CD1c-positive myeloid dendritic cell (primary cell): ENCODE measurements around the gene IL2RA.
"Not testable (repeated sequence)": the region's sequence is repeated elsewhere in the genome, so short reads cannot be mapped to it uniquely, and the experiment has no call there.

Experiments
- DNase-seq: peaks from one replicate; pipeline ENCODE4 v3.0.0-alpha.2; 2016; ENCODE audit errors: extremely low spot score

Gene IL2RA

GRCh38 chr10:6082496-6083395 lies 20.6 kb upstream of the IL2RA start:
- no peak for DNase-seq

- no peak for DNase-seq
These were observed 18.3 kb upstream of the IL2RA start for GRCh38 chr10:6080417-6080973.

DNA sequence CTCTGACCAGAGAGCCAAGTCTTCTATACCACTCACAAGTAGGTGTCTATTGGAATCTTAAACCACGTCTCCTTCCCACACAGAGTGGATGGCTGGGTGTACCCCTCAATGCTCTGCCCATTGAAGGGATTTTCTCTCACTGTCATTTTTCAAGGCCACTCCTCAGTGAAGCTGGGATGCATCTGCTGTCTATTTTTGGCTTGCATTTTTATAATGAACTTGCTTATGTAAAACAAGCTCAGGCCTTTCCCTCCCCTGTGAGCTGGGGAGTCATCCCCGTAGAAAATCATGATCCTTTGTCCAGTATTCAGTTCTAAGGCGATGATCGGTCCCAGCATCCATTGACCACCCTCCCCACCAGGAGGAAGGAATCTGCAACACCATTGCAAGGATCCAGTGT lies 16.9 kb upstream of the IL2RA start:
- DNase-seq: no peak

GRCh38 chr10:6077071-6077675 lies 15.0 kb upstream of the IL2RA start:
- DNase-seq: no peak

GRCh38 chr10:6074489-6075301 lies 12.5 kb upstream of the IL2RA start:
- DNase-seq: peak; percentile 58

DNA sequence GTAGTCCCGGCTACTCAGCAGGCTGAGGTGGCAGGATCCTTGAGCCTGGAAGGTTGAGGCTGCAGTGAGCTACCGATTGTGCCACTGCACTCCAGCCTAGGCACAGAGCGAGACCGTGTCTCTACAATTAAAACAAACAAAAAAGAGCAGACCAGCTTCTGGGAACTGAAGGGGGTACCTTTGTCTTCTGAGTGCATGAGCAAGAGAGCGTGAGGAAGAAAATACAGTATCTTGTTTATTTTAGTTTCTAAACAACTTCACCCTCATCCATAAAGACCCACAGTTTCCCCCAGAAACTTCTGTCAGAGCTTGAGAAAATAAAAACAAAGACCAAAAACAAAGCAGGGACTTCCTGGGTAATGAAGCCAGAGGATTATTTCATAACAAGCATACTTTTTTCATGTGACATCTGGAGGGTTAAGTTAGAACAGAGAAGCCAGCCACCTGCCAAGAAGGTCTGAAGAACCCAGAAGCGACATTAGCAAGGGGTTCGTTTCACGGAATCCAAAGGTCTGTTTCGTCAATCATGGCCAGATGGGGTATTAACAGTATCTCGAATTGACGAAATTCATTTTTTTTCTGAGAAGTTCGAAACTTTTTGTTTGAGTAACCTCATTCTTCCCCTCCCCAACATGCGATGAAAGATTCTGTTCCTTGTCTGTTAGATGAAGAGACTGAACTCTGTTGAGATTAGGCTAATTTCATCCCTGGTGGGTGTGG lies 10.2 kb upstream of the IL2RA start:
- DNase-seq: peak; percentile 45

DNA sequence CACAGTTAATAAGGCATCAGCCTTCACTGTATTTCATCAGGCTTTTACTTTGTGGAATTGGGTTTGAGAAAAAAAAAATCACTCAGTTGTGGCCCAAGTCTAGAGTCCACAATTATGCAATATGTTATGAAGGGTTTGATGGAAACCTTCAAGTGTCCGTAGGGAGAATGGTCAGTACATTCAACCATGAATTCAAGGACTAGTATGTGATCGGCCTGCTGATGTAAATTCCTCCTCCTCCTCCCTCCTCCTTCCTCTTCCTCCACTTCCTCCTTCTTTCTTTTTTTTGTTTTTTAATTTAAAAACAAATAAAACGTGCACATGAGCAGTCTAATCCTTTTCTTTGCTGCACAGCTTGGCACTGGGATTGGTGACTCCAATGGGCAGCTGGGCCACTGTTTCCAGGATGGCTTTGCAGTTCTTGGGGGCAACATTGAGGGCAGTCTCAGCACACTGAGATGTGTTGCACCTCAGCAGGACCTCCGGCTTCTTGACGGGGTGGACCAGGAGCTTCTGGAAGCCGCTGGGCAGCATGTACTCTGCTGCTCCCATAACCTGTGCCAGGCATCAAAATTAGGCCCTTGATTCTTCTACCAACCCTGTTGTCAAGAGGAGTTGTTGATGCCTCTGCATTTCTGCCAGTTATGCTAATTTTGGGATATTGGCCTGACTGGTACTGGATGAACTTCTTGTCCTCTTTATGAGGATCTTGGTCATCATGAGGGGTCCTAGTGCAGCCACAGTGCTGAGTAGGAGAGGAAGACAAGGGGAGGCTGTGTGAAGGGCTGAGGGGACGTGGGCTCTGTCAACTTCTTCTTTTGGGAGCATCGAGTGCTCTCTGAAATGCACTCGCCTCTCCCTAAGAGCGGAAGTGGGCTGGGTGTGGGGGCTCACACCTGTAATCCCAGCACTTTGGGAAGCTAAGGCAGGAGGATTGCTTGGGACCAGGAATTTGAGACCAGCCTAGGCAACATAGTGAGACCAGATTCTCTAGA lies 9.3 kb upstream of the IL2RA start:
- DNase-seq: peak; percentile 34

DNA sequence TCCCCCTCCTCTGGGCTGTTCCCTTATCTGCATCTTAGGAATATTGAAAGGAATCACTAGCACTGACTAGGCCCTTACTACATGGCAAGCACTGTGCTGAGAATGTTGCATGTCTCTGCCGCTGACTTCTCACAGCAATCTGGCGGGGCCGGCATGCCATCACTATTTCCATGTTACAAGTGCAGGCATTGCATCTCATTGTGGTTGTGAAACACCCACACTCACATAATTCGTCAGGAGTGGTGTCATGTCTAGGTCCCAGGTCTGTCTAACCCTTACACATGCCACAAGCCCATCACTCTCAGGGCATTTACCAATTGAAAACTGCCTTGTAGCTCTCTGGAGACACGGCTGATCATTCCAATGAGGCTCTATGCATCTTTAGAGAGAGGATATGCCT lies 8.5 kb upstream of the IL2RA start:
- DNase-seq: peak; percentile 58

DNA sequence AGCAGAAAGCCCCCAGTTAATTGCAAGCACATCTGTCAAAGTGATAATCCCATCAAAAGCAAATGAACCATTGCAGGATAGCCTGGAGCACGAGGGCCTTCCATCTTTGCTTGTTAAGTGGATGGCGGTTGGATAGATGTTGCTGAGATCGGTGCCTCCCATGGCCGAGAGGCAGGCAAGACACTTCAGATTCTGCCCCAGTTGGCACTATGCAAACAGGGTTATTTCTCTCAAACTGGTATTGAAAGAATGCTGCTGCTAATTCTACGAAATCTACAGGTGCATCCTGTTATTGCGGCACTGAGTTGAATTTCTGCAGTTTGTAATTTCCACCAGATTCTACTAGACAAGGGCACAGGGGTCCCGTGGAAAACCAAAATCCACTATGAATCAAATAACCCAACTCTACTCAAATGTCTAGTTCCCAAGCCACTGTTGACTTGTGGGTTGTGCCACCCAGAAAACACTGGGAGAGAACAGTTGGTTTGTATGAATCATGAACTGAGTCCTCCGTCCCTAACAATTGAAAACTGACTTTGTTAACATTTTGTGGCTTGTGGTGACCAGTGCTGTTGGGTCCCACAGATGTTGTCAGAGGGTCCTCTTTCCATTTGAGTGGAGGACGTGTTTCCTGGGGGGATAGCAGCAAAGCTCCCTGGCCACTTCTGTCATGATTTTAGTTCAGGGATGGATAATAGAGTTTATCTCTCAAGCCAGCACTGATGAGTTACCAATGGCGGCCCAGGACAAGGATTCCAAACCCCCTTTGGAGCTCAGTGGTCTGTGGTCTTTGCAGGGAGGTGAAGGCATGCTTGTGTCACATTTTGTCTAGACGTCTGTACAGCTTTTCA lies 7.1 kb upstream of the IL2RA start:
- no peak for DNase-seq

- peak; percentile 74 for DNase-seq
These were observed 6.3 kb upstream of the IL2RA start for GRCh38 chr10:6068422-6068821.

DNA sequence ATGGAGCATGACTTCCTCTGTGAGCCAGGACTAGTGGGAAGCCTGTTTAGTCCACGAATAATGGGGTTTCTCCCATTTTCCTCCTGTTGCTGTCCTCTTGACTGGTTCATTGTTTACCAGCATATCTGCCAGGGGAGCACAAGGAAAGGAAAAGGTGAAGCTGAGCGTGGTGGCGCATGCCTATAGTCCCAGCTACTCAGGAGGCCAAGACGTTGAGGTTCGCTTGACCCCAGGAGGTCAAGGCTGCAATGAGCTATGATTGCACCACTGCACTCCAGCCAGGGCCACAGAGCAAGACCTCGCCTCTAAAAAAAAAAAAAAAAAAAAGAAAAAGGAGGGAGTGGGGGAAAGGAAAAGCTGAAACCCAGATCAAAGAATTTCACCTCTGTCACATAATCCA lies 5.8 kb upstream of the IL2RA start:
- no peak for DNase-seq

DNA sequence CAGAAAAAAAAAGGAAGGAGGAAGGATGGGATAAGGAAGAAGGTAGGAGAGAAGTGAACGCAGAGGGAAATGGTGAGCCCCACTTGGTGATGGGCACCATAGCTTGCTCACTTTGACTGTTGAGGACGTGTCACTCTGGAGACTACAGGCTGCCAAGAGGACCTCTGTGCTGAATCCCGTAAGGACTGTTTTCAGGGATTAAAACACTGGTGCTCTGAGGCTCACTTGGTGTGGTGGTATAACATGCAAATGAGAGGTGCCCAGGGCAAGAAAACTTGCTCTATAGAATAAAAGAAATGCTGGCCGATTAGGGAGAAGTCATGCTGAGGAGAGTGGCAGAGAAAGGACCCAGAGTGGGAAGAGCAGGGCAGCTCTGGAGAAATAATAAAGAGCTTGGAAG lies 5.3 kb upstream of the IL2RA start:
- DNase-seq: no peak

DNA sequence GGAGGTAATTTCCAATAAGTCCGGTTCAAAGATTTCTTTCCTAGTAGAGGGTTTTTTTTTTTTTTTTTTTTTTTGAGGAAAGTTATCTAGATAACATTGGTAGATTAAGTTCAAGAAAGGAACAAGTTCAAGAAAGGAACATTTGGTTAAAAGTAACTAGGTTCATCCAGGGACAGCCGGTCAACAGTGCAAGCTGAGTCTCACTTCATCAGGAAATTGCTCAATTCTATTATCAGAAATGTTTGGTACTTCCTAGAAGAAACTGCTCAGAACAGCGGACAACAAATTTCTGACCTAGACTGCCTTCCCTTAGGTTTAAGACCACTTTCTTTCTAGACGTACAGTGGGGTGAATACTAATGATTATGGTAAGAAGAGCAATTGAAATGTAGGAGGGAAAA lies 3.7 kb upstream of the IL2RA start:
- DNase-seq: peak; percentile 44

GRCh38 chr10:6065406-6065805 lies 3.2 kb upstream of the IL2RA start:
- DNase-seq: no peak

GRCh38 chr10:6064726-6065125 lies 2.6 kb upstream of the IL2RA start:
- not testable (repeated sequence) for DNase-seq

DNA sequence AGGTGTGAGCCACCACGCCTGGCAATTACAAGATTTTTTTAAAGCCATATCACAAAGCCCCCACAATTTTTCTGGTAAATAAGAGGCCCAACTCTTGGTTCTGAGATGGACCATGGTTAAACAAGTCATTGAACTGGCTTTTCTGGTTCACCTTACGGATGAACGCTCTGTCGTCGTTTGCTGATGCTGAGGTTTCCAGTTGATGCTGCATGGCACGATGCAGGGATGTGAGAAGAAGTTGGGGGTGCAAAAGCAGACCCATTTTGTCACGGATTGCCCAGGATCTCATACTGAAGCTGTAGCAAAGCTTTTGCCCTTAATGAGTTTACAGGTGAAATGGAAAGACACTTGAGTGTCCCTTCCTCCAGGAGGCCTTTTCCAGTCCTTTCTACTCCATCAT lies 2.0 kb upstream of the IL2RA start:
- no peak for DNase-seq

GRCh38 chr10:6061056-6061455 lies 1.1 kb downstream of the IL2RA start:
- DNase-seq: no peak

GRCh38 chr10:6059506-6059905 lies 2.7 kb downstream of the IL2RA start:
- no peak for DNase-seq
